HCT116 (cell line): ENCODE data around the gene CCDC3. TPM values are rescaled to one million over a fixed set of nuclear protein-coding genes. Genes with fewer than 3 reads are reported as not detected.
A peak's percentile ranks its signal among the peaks of the same experiment; 100 is the strongest.

ENCODE experiments used
- ATAC-seq: fragments of 200-7000 bp; cut with Tn5 transposase; 2 replicates; pipeline ENCODE4 v1.9.1; 2020; ENCODE audit warnings: mild to moderate bottlenecking, moderate library complexity
- BruUV-seq: library from RNA; stranded (reverse); fragments of 400-500 nt; replicated peaks from 2 replicates; lab custom pipeline; 2021; lab: Mats Ljungman, UMichigan
- CTCF ChIA-PET: fragments of 300-600 bp; sonication (Branson Sonifier 250); formaldehyde crosslinking; loops from one replicate; lab custom pipeline; 2021; ENCODE audit warnings: antibody characterized with exemption; lab: Charles Lee
- POLR2A ChIA-PET: fragments of 300-600, 350-600 bp; sonication (Branson Sonifier 250); formaldehyde crosslinking; loops from one replicate; lab custom pipeline; 2021; ENCODE audit warnings: antibody characterized with exemption; lab: Charles Lee
- RAD21 ChIA-PET, 2 experiments: fragments of 300-600 bp; sonication (Branson Sonifier 250); formaldehyde crosslinking; loops; one replicate each; lab custom pipeline; 2023; ENCODE audit warnings: low total read pairs in 2 of 2; ENCODE audit not compliant: uncharacterized antibody in 2 of 2, unreplicated experiment in 2 of 2, low non-redundant PET in 1 of 2; lab: Charles Lee
- DNase-seq: peaks from one replicate; pipeline ENCODE4 v3.0.0-alpha.2; 2010; ENCODE audit warnings: low read depth, low spot score
- H2AFZ ChIP-seq: fragments of 200-600 bp; shearing (Covaris generic), sonication (generic); 2 replicates; pipeline ENCODE4 v1.6.1; 2017; ENCODE audit warnings: low read depth, mixed run types, mixed read lengths, antibody characterized with exemption, low read length; ENCODE audit not compliant: poor library complexity, severe bottlenecking
- H3K27ac ChIP-seq: 2 replicates; pipeline ENCODE4 v1.5.1; 2012; ENCODE audit warnings: low read depth, low read length
- H3K27me3 ChIP-seq: fragments of 200-600 bp; sonication (generic); 2 replicates; pipeline ENCODE4 v1.6.1; 2016; ENCODE audit warnings: mixed run types, low read length, mixed read lengths; ENCODE audit not compliant: insufficient read depth
- H3K36me3 ChIP-seq, 2 experiments: fragments of 200-500 bp in 1 of 2; fragments of 200-600 bp in 1 of 2; sonication (Bioruptor generic) in 1 of 2; sonication (generic) in 1 of 2; 2 replicates each; pipeline versions ENCODE4 v1.5.1 to v1.6.1; 2014 to 2016; ENCODE audit warnings: low read length in 2 of 2, inconsistent platforms in 1 of 2, mixed read lengths in 1 of 2, mixed run types in 1 of 2; ENCODE audit not compliant: insufficient read depth in 2 of 2, control insufficient read depth in 1 of 2
- H3K4me1 ChIP-seq, 2 experiments: fragments of 200-600 bp in 1 of 2; sonication (generic) in 1 of 2; 2 replicates each; pipeline versions ENCODE4 v1.5.1 to v1.6.1; 2012 to 2017; ENCODE audit warnings: low read length in 2 of 2, inconsistent platforms in 1 of 2, mild to moderate bottlenecking in 1 of 2, mixed read lengths in 1 of 2, mixed run types in 1 of 2, moderate library complexity in 1 of 2; ENCODE audit not compliant: insufficient read depth in 2 of 2, control insufficient read depth in 1 of 2
- H3K4me2 ChIP-seq: fragments of 200-600 bp; sonication (generic); 2 replicates; pipeline ENCODE4 v1.6.1; 2017; ENCODE audit warnings: mixed run types, low read length, mixed read lengths
- H3K4me3 ChIP-seq, 2 experiments: fragments of 200-600 bp in 1 of 2; sonication (generic) in 1 of 2; replicated peaks in 1 of 2; 2 replicates each; pipeline ENCODE4 v1.5.1; 2011 to 2016; ENCODE audit warnings: low read length in 2 of 2, control low read depth in 1 of 2, low read depth in 1 of 2, mild to moderate bottlenecking in 1 of 2, mixed read lengths in 1 of 2, mixed run types in 1 of 2
- H3K79me2 ChIP-seq: fragments of 200-600 bp; sonication (generic); 2 replicates; pipeline ENCODE4 v1.6.1; 2017; ENCODE audit warnings: mild to moderate bottlenecking, mixed run types, low read length, moderate library complexity, mixed read lengths; ENCODE audit not compliant: insufficient read depth
- H3K9ac ChIP-seq: fragments of 200-600 bp; sonication (generic); 2 replicates; pipeline ENCODE4 v1.6.1; 2016; ENCODE audit warnings: low read length, mixed read lengths
- H3K9me2 ChIP-seq: fragments of 200-600 bp; sonication (generic), shearing (Covaris generic); 2 replicates; pipeline ENCODE4 v1.6.1; 2017; ENCODE audit warnings: mixed run types, mild to moderate bottlenecking, moderate library complexity; ENCODE audit not compliant: insufficient read depth
- H3K9me3 ChIP-seq, 2 experiments: fragments of 200-500 bp in 1 of 2; fragments of 200-600 bp in 1 of 2; sonication (Bioruptor generic) in 1 of 2; sonication (generic) in 1 of 2; 2 replicates each; pipeline ENCODE4 v1.6.1; 2014 to 2017; ENCODE audit warnings: low read length in 2 of 2, mixed read lengths in 2 of 2, inconsistent platforms in 1 of 2, low read depth in 1 of 2, mild to moderate bottlenecking in 1 of 2, mixed run types in 1 of 2, moderate library complexity in 1 of 2; ENCODE audit not compliant: control insufficient read depth in 1 of 2, insufficient read depth in 1 of 2
- H4K20me1 ChIP-seq: fragments of 200-600 bp; sonication (generic), shearing (Covaris generic); 2 replicates; pipeline ENCODE4 v1.6.1; 2017; ENCODE audit warnings: mixed run types, mild to moderate bottlenecking, moderate library complexity; ENCODE audit not compliant: insufficient read depth
- ATF3 ChIP-seq: IDR thresholded peaks from 2 replicates; pipeline ENCODE4 v1.6.1; 2012
- CEBPB ChIP-seq: IDR thresholded peaks from 2 replicates; pipeline ENCODE4 v1.6.1; 2012; ENCODE audit warnings: low read depth
- CTCF ChIP-seq, 3 experiments: fragments of 200-600 bp in 1 of 3; sonication (generic) in 1 of 3; IDR thresholded peaks in 2 of 3; conservative IDR thresholded peaks in 1 of 3; 2 replicates each; pipeline ENCODE4 v1.5.1; 2012 to 2017; ENCODE audit warnings: low read depth in 2 of 3, low read length in 2 of 3, antibody characterized with exemption in 1 of 3, borderline replicate concordance in 1 of 3, control low read depth in 1 of 3, mild to moderate bottlenecking in 1 of 3, mixed read lengths in 1 of 3, mixed run types in 1 of 3, moderate library complexity in 1 of 3; ENCODE audit not compliant: insufficient read depth in 1 of 3
- ELF1 ChIP-seq: IDR thresholded peaks from 2 replicates; pipeline ENCODE4 v1.6.1; 2012; ENCODE audit warnings: low read depth, borderline replicate concordance
- EZH2 ChIP-seq: fragments of 200-600 bp; sonication (generic); IDR thresholded peaks from 2 replicates; pipeline ENCODE4 v1.6.1; 2017; ENCODE audit warnings: antibody characterized with exemption, mixed run types
- EZH2phosphoT487 ChIP-seq: fragments of 200-600 bp; IDR thresholded peaks from 2 replicates; pipeline ENCODE4 v1.6.1; 2018; ENCODE audit warnings: antibody characterized with exemption, borderline replicate concordance
- JUND ChIP-seq: IDR thresholded peaks from 2 replicates; pipeline ENCODE4 v1.6.1; 2012
- RAD21 ChIP-seq: IDR thresholded peaks from 2 replicates; pipeline ENCODE4 v1.6.1; 2012; ENCODE audit warnings: low read depth, mild to moderate bottlenecking
- YY1 ChIP-seq: IDR thresholded peaks from 2 replicates; pipeline ENCODE4 v1.6.1; 2011; ENCODE audit warnings: low read length, low read depth, moderate library complexity, mild to moderate bottlenecking; ENCODE audit not compliant: insufficient replicate concordance; ENCODE audit errors: extremely low read depth
- ZBTB33 ChIP-seq: IDR thresholded peaks from 2 replicates; pipeline ENCODE4 v1.6.1; 2011; ENCODE audit warnings: mild to moderate bottlenecking, low read length, moderate library complexity; ENCODE audit not compliant: insufficient replicate concordance; ENCODE audit errors: extremely low read depth
- intact Hi-C: fragments of 100-400 bp; cut with micrococcal nuclease; formaldehyde crosslinking; loops from 2 replicates; pipeline ENCODE4 v1.10.0; 2022
- total RNA-seq: library from RNA; stranded (reverse); gene quantifications from one replicate; pipeline ENCODE4 v1.2.1, GENCODE V29; 2021; ENCODE audit not compliant: unreplicated experiment

CCDC3 gene
- total RNA-seq, 1 experiment from 2014 or later: 10.5 TPM

GRCh38 chr10:13000431-13000830 is 1.1 kb downstream of the CCDC3 start (continued):
- TF ChIP-seq CTCF (IDR thresholded peaks at IDR 0.05 in 2 of 3, conservative IDR thresholded peaks at IDR 0.05 in 1 of 3; ENCODE audit: borderline replicate concordance in 1 of 3, insufficient read depth in 1 of 3, low read depth in 2 of 3, low read length in 2 of 3): no peak
- TF ChIP-seq ZBTB33: no peak
- no peak for TF ChIP-seq EZH2phosphoT487
- TF ChIP-seq YY1: no peak
- TF ChIP-seq CEBPB: no peak
- TF ChIP-seq, all 23 proteins: peak for 0

- Histone ChIP-seq H2AFZ (no peak overlapping the region), H3K4me3 (no peak overlapping the region), H3K4me2 (peak overlapping the region; percentile 91; the same call in 1 of the 2 replicates), H3K9me2 (no peaks in the 10 kb centered on the region), H3K9me3 (no peaks in the 10 kb centered on the region), H3K27me3 (no peaks in the 10 kb centered on the region), H4K20me1 (no peaks in the 10 kb centered on the region), H3K79me2 (no peaks in the 10 kb centered on the region), H3K9ac (no peak overlapping the region), H3K27ac (no peak overlapping the region), H3K4me1 (peaks cover 14 to 18% of the 10 kb centered on the region in 2 experiments; a peak in 3 of 4 replicates), H3K36me3 (no peaks in the 10 kb centered on the region)
- ChIA-PET POLR2A (no interaction called here), CTCF (no interaction called here), RAD21 (no interaction called here)
- intact Hi-C loops: no loop called here
- no TSS peak for BruUV-seq
- DNase-seq: no peak
- ATAC-seq: no peak
- TF ChIP-seq ATF3 (no peak), RAD21 (no peak), JUND (no peak), ELF1 (no peak), CTCF (IDR thresholded peaks at IDR 0.05 in 2 of 3, conservative IDR thresholded peaks at IDR 0.05 in 1 of 3; ENCODE audit: borderline replicate concordance in 1 of 3, insufficient read depth in 1 of 3, low read depth in 2 of 3, low read length in 2 of 3) (no peak), EZH2 (no peak)
These were observed 1.7 kb downstream of the CCDC3 start for GRCh38 chr10:12999849-13000248.
